IMR-90 (cell line): ENCODE measurements around the gene SNCA. TPM values are rescaled to one million over a fixed set of nuclear protein-coding genes. Genes with fewer than 3 reads are reported as not detected.

Experiments used
- ATAC-seq: fragments of 200-7000 bp; cut with Tn5 transposase; 2 replicates; pipeline ENCODE4 v1.9.1; 2020; ENCODE audit warnings: low read depth, mild to moderate bottlenecking, moderate library complexity
- BruUV-seq: library from RNA; stranded (reverse); fragments of 400-500 nt; replicated peaks from 2 replicates; lab custom pipeline; 2021; lab: Mats Ljungman, UMichigan
- CTCF ChIA-PET: fragments of 300-600 bp; formaldehyde crosslinking; extraction: SDS; loops from one replicate; lab custom pipeline; 2021; ENCODE audit warnings: antibody characterized with exemption; lab: Yijun Ruan, JAX
- POLR2A ChIA-PET: fragments of 300-600 bp; sonication (Branson Sonifier 250); formaldehyde crosslinking; loops from one replicate; lab custom pipeline; 2022; ENCODE audit warnings: antibody characterized with exemption; ENCODE audit not compliant: unreplicated experiment; lab: Charles Lee
- DNase-seq: peaks from one replicate; pipeline ENCODE4 v3.0.0; 2013
- H2AFZ ChIP-seq: replicated peaks from 2 replicates; pipeline ENCODE3; 2013; ENCODE audit warnings: low read length, mild to moderate bottlenecking; ENCODE audit not compliant: poor library complexity
- H2AK5ac ChIP-seq: 2 replicates; pipeline ENCODE4 v1.6.1; 2013; ENCODE audit warnings: low read depth, low read length, inconsistent platforms
- H2AK9ac ChIP-seq: replicated peaks from 2 replicates; pipeline ENCODE3; 2013; ENCODE audit warnings: mild to moderate bottlenecking, low read depth, low read length, moderate library complexity; ENCODE audit not compliant: poor library complexity
- H2BK120ac ChIP-seq: 2 replicates; pipeline ENCODE4 v1.6.1; 2013; ENCODE audit warnings: low read depth, low read length, inconsistent platforms
- H2BK15ac ChIP-seq: 3 replicates; pipeline ENCODE4 v1.6.1; 2013; ENCODE audit warnings: low read depth, low read length, inconsistent platforms
- H2BK20ac ChIP-seq: 2 replicates; pipeline ENCODE4 v1.6.1; 2013; ENCODE audit warnings: low read depth, mild to moderate bottlenecking, inconsistent platforms, low read length, moderate library complexity
- H2BK5ac ChIP-seq: 2 replicates; pipeline ENCODE4 v1.6.1; 2013; ENCODE audit warnings: mild to moderate bottlenecking, low read depth, low read length, inconsistent platforms; ENCODE audit not compliant: poor library complexity, severe bottlenecking
- H3K14ac ChIP-seq: replicated peaks from 2 replicates; pipeline ENCODE4 v1.6.1; 2013; ENCODE audit warnings: low read depth, low read length, inconsistent platforms
- H3K18ac ChIP-seq: 2 replicates; pipeline ENCODE4 v1.6.1; 2013; ENCODE audit warnings: low read depth, low read length, control low read depth
- H3K23ac ChIP-seq: 2 replicates; pipeline ENCODE4 v1.6.1; 2013; ENCODE audit warnings: low read depth, low read length, inconsistent platforms
- H3K27ac ChIP-seq: 2 replicates; pipeline ENCODE4 v1.5.1; 2013; ENCODE audit warnings: mild to moderate bottlenecking, control low read depth, low read length; ENCODE audit not compliant: insufficient read depth
- H3K27me3 ChIP-seq: 2 replicates; pipeline ENCODE4 v1.6.1; 2013; ENCODE audit warnings: low read length; ENCODE audit not compliant: control insufficient read depth, insufficient read depth
- H3K36me3 ChIP-seq: 2 replicates; pipeline ENCODE4 v1.6.1; 2013; ENCODE audit warnings: low read length, mixed read lengths; ENCODE audit not compliant: control insufficient read depth, insufficient read depth
- H3K4ac ChIP-seq: 2 replicates; pipeline ENCODE4 v1.6.1; 2013; ENCODE audit warnings: low read depth, low read length, inconsistent platforms
- H3K4me1 ChIP-seq: 2 replicates; pipeline ENCODE4 v1.6.1; 2013; ENCODE audit warnings: low read length, mixed read lengths; ENCODE audit not compliant: control insufficient read depth, insufficient read depth
- H3K4me2 ChIP-seq: 2 replicates; pipeline ENCODE4 v1.6.1; 2013; ENCODE audit warnings: low read depth, mild to moderate bottlenecking, control low read depth, low read length, moderate library complexity
- H3K4me3 ChIP-seq: 2 replicates; pipeline ENCODE4 v1.5.1; 2013; ENCODE audit warnings: low read depth, mild to moderate bottlenecking, control low read depth, low read length, moderate library complexity; ENCODE audit not compliant: insufficient read depth
- H3K56ac ChIP-seq: 2 replicates; pipeline ENCODE4 v1.6.1; 2013; ENCODE audit warnings: low read length, inconsistent platforms; ENCODE audit not compliant: insufficient read depth; ENCODE audit errors: extremely low read depth
- H3K79me1 ChIP-seq, 2 experiments: 2 replicates each; pipeline ENCODE4 v1.6.1; 2013; ENCODE audit warnings: low read length in 2 of 2, inconsistent platforms in 1 of 2, low read depth in 1 of 2
- H3K9ac ChIP-seq: 2 replicates; pipeline ENCODE4 v1.6.1; 2013; ENCODE audit warnings: low read depth, low read length, control low read depth
- H3K9me1 ChIP-seq: 2 replicates; pipeline ENCODE4 v1.6.1; 2013; ENCODE audit warnings: low read length, inconsistent platforms; ENCODE audit not compliant: insufficient read depth
- H3K9me3 ChIP-seq: 2 replicates; pipeline ENCODE4 v1.6.1; 2013; ENCODE audit warnings: low read length; ENCODE audit not compliant: control insufficient read depth, insufficient read depth
- H4K20me1 ChIP-seq: 2 replicates; pipeline ENCODE4 v1.6.1; 2013; ENCODE audit warnings: low read length, inconsistent platforms; ENCODE audit not compliant: insufficient read depth
- H4K5ac ChIP-seq: 2 replicates; pipeline ENCODE4 v1.6.1; 2013; ENCODE audit warnings: mild to moderate bottlenecking, low read depth, low read length, control low read depth
- H4K8ac ChIP-seq, 2 experiments: 2 replicates each; pipeline ENCODE4 v1.6.1; 2013; ENCODE audit warnings: low read depth in 2 of 2, low read length in 2 of 2, control low read depth in 1 of 2, inconsistent platforms in 1 of 2
- H4K91ac ChIP-seq: 2 replicates; pipeline ENCODE4 v1.6.1; 2013; ENCODE audit warnings: low read depth, low read length, inconsistent platforms; ENCODE audit not compliant: insufficient read depth
- BHLHE40 ChIP-seq: fragments of 150-350 bp; IDR thresholded peaks from 2 replicates; pipeline ENCODE4 v1.6.1; 2016; ENCODE audit warnings: mild to moderate bottlenecking, low read depth, low read length
- CEBPB ChIP-seq: IDR thresholded peaks from 2 replicates; pipeline ENCODE4 v1.6.1; 2012; ENCODE audit warnings: low read depth, low read length, improper control_type of control experiment
- CHD1 ChIP-seq: IDR thresholded peaks from 2 replicates; pipeline ENCODE4 v1.6.1; 2012; ENCODE audit warnings: low read depth, low read length, improper control_type of control experiment
- FOS ChIP-seq: fragments of 150-350 bp; IDR thresholded peaks from 2 replicates; pipeline ENCODE4 v1.6.1; 2016; ENCODE audit warnings: low read depth, low read length
- MAFK ChIP-seq: IDR thresholded peaks from 2 replicates; pipeline ENCODE4 v1.6.1; 2012; ENCODE audit warnings: low read depth, low read length, improper control_type of control experiment
- MAZ ChIP-seq: IDR thresholded peaks from 2 replicates; pipeline ENCODE4 v1.6.1; 2012; ENCODE audit warnings: low read depth, mild to moderate bottlenecking, low read length, improper control_type of control experiment, moderate library complexity, borderline replicate concordance
- MXI1 ChIP-seq: IDR thresholded peaks from 2 replicates; pipeline ENCODE4 v1.6.1; 2012; ENCODE audit warnings: low read depth, mild to moderate bottlenecking, low read length, moderate library complexity, borderline replicate concordance
- NFE2L2 ChIP-seq: fragments of 150-350 bp; IDR thresholded peaks from 2 replicates; pipeline ENCODE4 v1.6.1; 2016; ENCODE audit warnings: low read depth, mild to moderate bottlenecking, low read length
- POLR2A ChIP-seq: IDR thresholded peaks from 2 replicates; pipeline ENCODE4 v1.6.1; 2012; ENCODE audit warnings: mild to moderate bottlenecking, low read depth, low read length
- RAD21 ChIP-seq: IDR thresholded peaks from 2 replicates; pipeline ENCODE4 v1.6.1; 2012; ENCODE audit warnings: low read length, improper control_type of control experiment
- RCOR1 ChIP-seq: IDR thresholded peaks from 2 replicates; pipeline ENCODE4 v1.6.1; 2012; ENCODE audit warnings: mild to moderate bottlenecking, low read length, improper control_type of control experiment; ENCODE audit not compliant: insufficient replicate concordance
- RFX5 ChIP-seq: IDR thresholded peaks from 2 replicates; pipeline ENCODE4 v1.8.0; 2012; ENCODE audit warnings: low read depth, mild to moderate bottlenecking, low read length, moderate library complexity
- SMC3 ChIP-seq: fragments of 150-350 bp; IDR thresholded peaks from 2 replicates; pipeline ENCODE4 v1.6.1; 2016; ENCODE audit warnings: low read depth, mild to moderate bottlenecking, antibody characterized with exemption, low read length, moderate library complexity
- WGBS, 2 experiments: methylation state at CpG; one replicate each; pipeline versions ENCODE4 v1.1.5 to v1.1.7; 2013; ENCODE audit warnings: missing lambda C conversion rate in 2 of 2; ENCODE audit not compliant: insufficient read length in 1 of 2; ENCODE audit errors: extremely low coverage in 2 of 2; 5-methylcytosine and 5-hydroxymethylcytosine counted together
- dilution Hi-C: fragments of 300-500 bp; cut with HindIII; formaldehyde crosslinking; loops from one replicate; pipeline ENCODE4 v1.14.3; 2018; ENCODE audit warnings: low sequenced_read_pairs; ENCODE audit not compliant: unreplicated experiment
- in situ Hi-C: fragments of 300-500 bp; cut with MboI; formaldehyde crosslinking; loops from 3 replicates; pipeline ENCODE4 v1.14.3; 2019; ENCODE audit warnings: low sequenced_read_pairs, inconsistent platforms, mixed read lengths
- intact Hi-C: fragments of 100-400 bp; cut with micrococcal nuclease; formaldehyde crosslinking; loops from 2 replicates; pipeline ENCODE4 v1.10.0; 2022
- polyA plus RNA-seq, 3 experiments: library from polyadenylated mRNA; depleted of rRNA; stranded (reverse); fragments of >200 nt; gene quantifications; 2 replicates each; pipeline ENCODE4 v1.2.3, GENCODE V29; 2012; ENCODE audit warnings: low replicate concordance in 1 of 3
- total RNA-seq: library from RNA; depleted of rRNA; stranded (reverse); fragments of >200 nt; gene quantifications from 2 replicates; pipeline ENCODE4 v1.2.3, GENCODE V29; 2012
- TF ChIP-seq, protein P1 (sequence below): fragments of 150-350 bp; IDR thresholded peaks from 2 replicates; pipeline ENCODE4 v1.6.1; 2016; ENCODE audit warnings: low read depth, mild to moderate bottlenecking, low read length, moderate library complexity, borderline replicate concordance
- TF ChIP-seq, protein P2 (sequence below): fragments of 150-350 bp; IDR thresholded peaks from 2 replicates; pipeline ENCODE4 v1.6.1; 2017; ENCODE audit warnings: mild to moderate bottlenecking, antibody characterized with exemption, low read length, low read depth
- TF ChIP-seq, protein P3 (sequence below): conservative IDR thresholded peaks from 2 replicates; pipeline ENCODE4 v1.5.1; 2012; ENCODE audit warnings: mild to moderate bottlenecking, low read depth, low read length, improper control_type of control experiment

The SNCA gene
- total and polyA plus RNA-seq, 2 of the 4 experiments (the other 2 are of a cell fraction) = 0.36 to 0.46 TPM

DNA sequence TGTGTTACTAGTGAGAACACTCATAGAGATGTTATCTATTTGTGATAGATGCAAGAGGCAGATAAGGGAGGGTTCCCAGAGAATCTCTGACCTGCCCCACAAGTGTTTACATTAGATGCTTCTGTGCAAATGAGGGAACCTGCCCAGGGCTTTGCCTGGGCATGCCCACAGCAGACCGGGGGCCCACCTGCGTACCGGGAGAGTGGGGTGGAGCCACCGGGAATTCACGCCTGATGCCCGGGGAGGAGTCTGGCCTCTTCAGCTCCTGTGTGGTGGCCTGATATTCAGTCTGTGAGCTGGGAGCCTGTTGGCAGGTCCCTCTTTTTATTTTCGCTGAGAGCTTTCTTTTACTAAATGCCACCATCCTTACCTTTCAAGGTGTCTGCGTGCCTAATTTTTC is 155.7 kb downstream of the SNCA start:
- Histone ChIP-seq H4K91ac (no peak overlapping the region), H3K4ac (no peak overlapping the region), H4K5ac (no peak overlapping the region), H3K4me2 (no peak overlapping the region), H3K9me1 (no peaks in the 10 kb centered on the region), H3K27ac (no peak overlapping the region), H3K23ac (no peak overlapping the region), H3K14ac (no peak overlapping the region), H2BK15ac (no peak overlapping the region), H3K9ac (no peak overlapping the region), H2AK9ac (no peak overlapping the region), H2AFZ (no peak overlapping the region), H3K79me1 (no peaks in the 10 kb centered on the region), H2AK5ac (no peak overlapping the region), H3K27me3 (no peaks in the 10 kb centered on the region), H3K4me1 (no peaks in the 10 kb centered on the region), H3K56ac (no peak overlapping the region), H3K36me3 (no peaks in the 10 kb centered on the region), H2BK20ac (no peak overlapping the region), H3K4me3 (no peak overlapping the region), H3K18ac (no peak overlapping the region; the same call in 1 of the 2 replicates), H4K20me1 (no peaks in the 10 kb centered on the region), H2BK120ac (no peak overlapping the region), H4K8ac (no peak overlapping the region), H3K9me3 (no peaks in the 10 kb centered on the region), H2BK5ac (no peak overlapping the region)
- no TSS peak for BruUV-seq
- intact Hi-C loops = loop anchor here (10.0 kb wide), 1 partner anchor 1726 kb away; no protein-coding TSS in a partner anchor
- dilution Hi-C loops = no loop called here
- no peak for DNase-seq
- ATAC-seq = no peak
- WGBS, 2 experiments = 96% methylated on average over 5 of the region's 8 CpGs; no CpG with 5 or more reads in 1 of the 2 experiments
- TF ChIP-seq, protein P1, sequence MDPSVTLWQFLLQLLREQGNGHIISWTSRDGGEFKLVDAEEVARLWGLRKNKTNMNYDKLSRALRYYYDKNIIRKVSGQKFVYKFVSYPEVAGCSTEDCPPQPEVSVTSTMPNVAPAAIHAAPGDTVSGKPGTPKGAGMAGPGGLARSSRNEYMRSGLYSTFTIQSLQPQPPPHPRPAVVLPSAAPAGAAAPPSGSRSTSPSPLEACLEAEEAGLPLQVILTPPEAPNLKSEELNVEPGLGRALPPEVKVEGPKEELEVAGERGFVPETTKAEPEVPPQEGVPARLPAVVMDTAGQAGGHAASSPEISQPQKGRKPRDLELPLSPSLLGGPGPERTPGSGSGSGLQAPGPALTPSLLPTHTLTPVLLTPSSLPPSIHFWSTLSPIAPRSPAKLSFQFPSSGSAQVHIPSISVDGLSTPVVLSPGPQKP = no peak
- no peak for TF ChIP-seq CHD1
- TF ChIP-seq RAD21 = no peak
- TF ChIP-seq, protein P2, sequence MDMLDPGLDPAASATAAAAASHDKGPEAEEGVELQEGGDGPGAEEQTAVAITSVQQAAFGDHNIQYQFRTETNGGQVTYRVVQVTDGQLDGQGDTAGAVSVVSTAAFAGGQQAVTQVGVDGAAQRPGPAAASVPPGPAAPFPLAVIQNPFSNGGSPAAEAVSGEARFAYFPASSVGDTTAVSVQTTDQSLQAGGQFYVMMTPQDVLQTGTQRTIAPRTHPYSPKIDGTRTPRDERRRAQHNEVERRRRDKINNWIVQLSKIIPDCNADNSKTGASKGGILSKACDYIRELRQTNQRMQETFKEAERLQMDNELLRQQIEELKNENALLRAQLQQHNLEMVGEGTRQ = no peak
- no peak for TF ChIP-seq CEBPB
- no peak for TF ChIP-seq POLR2A
- no peak for TF ChIP-seq NFE2L2
- no peak for TF ChIP-seq RCOR1
- no peak for TF ChIP-seq SMC3
- TF ChIP-seq, protein P3, sequence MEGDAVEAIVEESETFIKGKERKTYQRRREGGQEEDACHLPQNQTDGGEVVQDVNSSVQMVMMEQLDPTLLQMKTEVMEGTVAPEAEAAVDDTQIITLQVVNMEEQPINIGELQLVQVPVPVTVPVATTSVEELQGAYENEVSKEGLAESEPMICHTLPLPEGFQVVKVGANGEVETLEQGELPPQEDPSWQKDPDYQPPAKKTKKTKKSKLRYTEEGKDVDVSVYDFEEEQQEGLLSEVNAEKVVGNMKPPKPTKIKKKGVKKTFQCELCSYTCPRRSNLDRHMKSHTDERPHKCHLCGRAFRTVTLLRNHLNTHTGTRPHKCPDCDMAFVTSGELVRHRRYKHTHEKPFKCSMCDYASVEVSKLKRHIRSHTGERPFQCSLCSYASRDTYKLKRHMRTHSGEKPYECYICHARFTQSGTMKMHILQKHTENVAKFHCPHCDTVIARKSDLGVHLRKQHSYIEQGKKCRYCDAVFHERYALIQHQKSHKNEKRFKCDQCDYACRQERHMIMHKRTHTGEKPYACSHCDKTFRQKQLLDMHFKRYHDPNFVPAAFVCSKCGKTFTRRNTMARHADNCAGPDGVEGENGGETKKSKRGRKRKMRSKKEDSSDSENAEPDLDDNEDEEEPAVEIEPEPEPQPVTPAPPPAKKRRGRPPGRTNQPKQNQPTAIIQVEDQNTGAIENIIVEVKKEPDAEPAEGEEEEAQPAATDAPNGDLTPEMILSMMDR = no peak
- no peak for TF ChIP-seq MAFK
- TF ChIP-seq BHLHE40 = no peak
- no peak for TF ChIP-seq RFX5
- no peak for TF ChIP-seq FOS
- TF ChIP-seq MAZ = no peak
- no peak for TF ChIP-seq MXI1
- POLR2A ChIA-PET = no interaction called here
- CTCF ChIA-PET = no interaction called here
- in situ Hi-C loops = no loop called here
